Gastrocnemius medialis (tissue), 4 donors: ENCODE measurements around the gene ZNF570. TPM values are rescaled to one million over a fixed set of nuclear protein-coding genes. Genes with fewer than 3 reads are reported as not detected.

Source experiments
- ATAC-seq, 2 donors: fragments of 150-250 bp; one replicate each; pipeline ENCODE4 v1.9.1; 2016
- DNase-seq, 2 donors: peaks; one replicate each; pipeline ENCODE4 v3.0.0-alpha.2; 2019
- H3K27ac ChIP-seq, 4 donors: fragments of 200-600 bp; sonication (generic); 1 replicate in 1 of 4; 2 replicates in 3 of 4; pipeline ENCODE4 v1.5.1; 2016 to 2018; ENCODE audit warnings: mild to moderate bottlenecking in 2 of 4, moderate library complexity in 1 of 4
- H3K27me3 ChIP-seq, 3 donors: fragments of 200-600 bp; sonication (generic) in 2 of 3; 1 replicate in 1 of 3; 2 replicates in 2 of 3; pipeline versions ENCODE4 v1.5.1 to v1.6.0; 2016 to 2019; ENCODE audit warnings: mild to moderate bottlenecking in 1 of 3, moderate library complexity in 1 of 3
- H3K36me3 ChIP-seq, 2 donors: fragments of 200-600 bp; sonication (generic) in 1 of 2; one replicate each; pipeline ENCODE4 v1.5.1; 2017 to 2018
- H3K4me1 ChIP-seq, 2 donors: fragments of 200-600 bp; sonication (generic) in 1 of 2; one replicate each; pipeline ENCODE4 v1.5.1; 2016 to 2017; ENCODE audit warnings: mild to moderate bottlenecking in 2 of 2
- H3K4me3 ChIP-seq, 4 donors: fragments of 200-600 bp; sonication (generic) in 3 of 4; 1 replicate in 1 of 4; 2 replicates in 3 of 4; pipeline ENCODE4 v1.5.1; 2016 to 2019; ENCODE audit warnings: mild to moderate bottlenecking in 2 of 4
- H3K9me3 ChIP-seq, 3 donors: fragments of 200-600 bp; sonication (generic) in 2 of 3; 1 replicate in 1 of 3; 2 replicates in 2 of 3; pipeline ENCODE4 v1.5.1; 2016 to 2019
- POLR2A ChIP-seq, 2 donors: fragments of 450-650 bp; IDR thresholded peaks; one replicate each; pipeline ENCODE4 v1.6.1; 2017; ENCODE audit warnings: antibody characterized with exemption in 2 of 2, mild to moderate bottlenecking in 2 of 2, moderate library complexity in 2 of 2
- in situ Hi-C, 4 donors: fragments of 200-750 bp; cut with MboI; loops; one replicate each; pipeline versions ENCODE4 v1.15.0 to v1.8.0; 2017; ENCODE audit warnings: low sequenced_read_pairs in 4 of 4
- intact Hi-C: fragments of 100-400 bp; cut with DNase I; formaldehyde crosslinking; loops from one replicate; pipeline ENCODE4 v1.15.1; 2023; ENCODE audit warnings: low total_unique reads
- total RNA-seq, 4 donors: library from RNA; depleted of rRNA; stranded (reverse); fragments of >200 nt; gene quantifications; one replicate each; pipeline versions ENCODE4 v1.1.0 to v1.2.3, GENCODE V29; 2016
- TF ChIP-seq, protein P1 (sequence below), 5 experiments: fragments of 450-650 bp in 3 of 5; fragments of 200-600 bp in 2 of 5; sonication (generic) in 2 of 5; IDR thresholded peaks in 4 of 5; conservative IDR thresholded peaks in 1 of 5; 1 replicate in 4 of 5; 2 replicates in 1 of 5; pipeline ENCODE4 v1.5.1; 2016 to 2019; ENCODE audit warnings: antibody characterized with exemption in 5 of 5, mild to moderate bottlenecking in 3 of 5, moderate library complexity in 3 of 5

ZNF570 gene
- total RNA-seq, 4 donors from 2014 or later = 2.3 to 3.5 (median 2.8) TPM

GRCh38 chr19:37484406-37485168 is 15.4 kb downstream of the ZNF570 start:
- no peak for DNase-seq
- Histone ChIP-seq H3K27me3 (no peaks in the 10 kb centered on the region), H3K36me3 (peaks cover 7 to 69% of the 10 kb centered on the region in 2 donors), H3K4me3 (peak overlapping the region in 1 of 4 donors; percentile 45), H3K27ac (no peak overlapping the region), H3K4me1 (no peaks in the 10 kb centered on the region), H3K9me3 (peaks cover 10 to 89% (median 39%) of the 10 kb centered on the region in 3 donors)
- intact Hi-C loops (no loop called here), in situ Hi-C loops (no loop called here)
- ATAC-seq = no peak
- TF ChIP-seq POLR2A (IDR thresholded peaks at IDR 0.05) = no peak
- TF ChIP-seq, protein P1, sequence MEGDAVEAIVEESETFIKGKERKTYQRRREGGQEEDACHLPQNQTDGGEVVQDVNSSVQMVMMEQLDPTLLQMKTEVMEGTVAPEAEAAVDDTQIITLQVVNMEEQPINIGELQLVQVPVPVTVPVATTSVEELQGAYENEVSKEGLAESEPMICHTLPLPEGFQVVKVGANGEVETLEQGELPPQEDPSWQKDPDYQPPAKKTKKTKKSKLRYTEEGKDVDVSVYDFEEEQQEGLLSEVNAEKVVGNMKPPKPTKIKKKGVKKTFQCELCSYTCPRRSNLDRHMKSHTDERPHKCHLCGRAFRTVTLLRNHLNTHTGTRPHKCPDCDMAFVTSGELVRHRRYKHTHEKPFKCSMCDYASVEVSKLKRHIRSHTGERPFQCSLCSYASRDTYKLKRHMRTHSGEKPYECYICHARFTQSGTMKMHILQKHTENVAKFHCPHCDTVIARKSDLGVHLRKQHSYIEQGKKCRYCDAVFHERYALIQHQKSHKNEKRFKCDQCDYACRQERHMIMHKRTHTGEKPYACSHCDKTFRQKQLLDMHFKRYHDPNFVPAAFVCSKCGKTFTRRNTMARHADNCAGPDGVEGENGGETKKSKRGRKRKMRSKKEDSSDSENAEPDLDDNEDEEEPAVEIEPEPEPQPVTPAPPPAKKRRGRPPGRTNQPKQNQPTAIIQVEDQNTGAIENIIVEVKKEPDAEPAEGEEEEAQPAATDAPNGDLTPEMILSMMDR (IDR thresholded peaks at IDR 0.05 in 4 of 5, conservative IDR thresholded peaks at IDR 0.05 in 1 of 5) = no peak

- Histone ChIP-seq H3K27me3 (no peaks in the 10 kb centered on the region), H3K9me3 (peaks cover 15 to 37% (median 18%) of the 10 kb centered on the region in 3 donors), H3K4me3 (no peak overlapping the region), H3K36me3 (no peaks in the 10 kb centered on the region), H3K27ac (no peak overlapping the region), H3K4me1 (no peaks in the 10 kb centered on the region)
- TF ChIP-seq, protein P1 (IDR thresholded peaks at IDR 0.05 in 4 of 5, conservative IDR thresholded peaks at IDR 0.05 in 1 of 5) = no peak
- no peak for TF ChIP-seq POLR2A (IDR thresholded peaks at IDR 0.05)
- intact Hi-C loops (no loop called here), in situ Hi-C loops (no loop called here)
- ATAC-seq (no peak), DNase-seq (no peak)
Measured at GRCh38 chr19:37492213-37492612, 23.1 kb downstream of the ZNF570 start.

- Histone ChIP-seq H3K9me3 (peaks cover 0 to 3% (median 0%) of the 10 kb centered on the region in 3 donors), H3K36me3 (peaks cover 0 to 17% of the 10 kb centered on the region in 2 donors), H3K27ac (peak overlapping the region; percentile 78 to 85 (median 82)), H3K4me3 (peak overlapping the region; percentile 59 to 78 (median 76)), H3K4me1 (peaks cover 0 to 4% of the 10 kb centered on the region in 2 donors), H3K27me3 (no peaks in the 10 kb centered on the region)
- in situ Hi-C loops (no loop called here), intact Hi-C loops (loop anchor here (2.0 to 5.0 kb wide), 3 partner anchors 39 to 333 kb away; partner anchors contain the start of genes ZNF383, ZNF569 and ZNF585A)
- no peak for TF ChIP-seq POLR2A (IDR thresholded peaks at IDR 0.05)
- TF ChIP-seq, protein P1 (IDR thresholded peaks at IDR 0.05 in 4 of 5, conservative IDR thresholded peaks at IDR 0.05 in 1 of 5) = no peak
- DNase-seq = no peak
- ATAC-seq = peak in 1 of 2 donors; percentile 12
Measured at GRCh38 chr19:37505958-37506386, 36.8 kb downstream of the ZNF570 start.

GRCh38 chr19:37506387-37507166 is 37.4 kb downstream of the ZNF570 start, which contains the start of gene ZNF793:
Gene ZNF793 (plus strand): TSS chr19:37506939. CDS start chr19:37523440, 16,501 bp downstream.
- DNase-seq (peak; percentile 26 to 58), ATAC-seq (peak; percentile 87 to 92)
- in situ Hi-C loops (no loop called here), intact Hi-C loops (loop anchor here (1.0 to 5.0 kb wide), 4 partner anchors 40 to 334 kb away; partner anchors contain the start of genes ZNF383, ZNF540, ZNF569 and ZNF571)
- H3K4me1 ChIP-seq = peaks cover 0 to 4% of the 10 kb centered on the region in 2 donors
- TF ChIP-seq, protein P1 (IDR thresholded peaks at IDR 0.05 in 4 of 5, conservative IDR thresholded peaks at IDR 0.05 in 1 of 5) = peak in 1 of 5 experiments; percentile 28
- TF ChIP-seq POLR2A (IDR thresholded peaks at IDR 0.05) = peak in 1 of 2 donors; percentile 7
- H3K4me3 ChIP-seq = peak within 1 kb of the TSS; percentile 59 to 78 (median 76)
- peaks cover 0 to 3% (median 0%) of the 10 kb centered on the region in 3 donors for H3K9me3 ChIP-seq
- peaks cover 0 to 23% of the 10 kb centered on the region in 2 donors for H3K36me3 ChIP-seq
- H3K27ac ChIP-seq = peak within 1 kb of the TSS; percentile 78 to 85 (median 82)
- no peaks in the 10 kb centered on the region for H3K27me3 ChIP-seq
